ENCODE data around the gene CRP. TPM values are rescaled to one million over a fixed set of nuclear protein-coding genes. Genes with fewer than 3 reads are reported as not detected.

The CRP gene
- total RNA-seq, 1 donor, result 0.42 TPM

DNA sequence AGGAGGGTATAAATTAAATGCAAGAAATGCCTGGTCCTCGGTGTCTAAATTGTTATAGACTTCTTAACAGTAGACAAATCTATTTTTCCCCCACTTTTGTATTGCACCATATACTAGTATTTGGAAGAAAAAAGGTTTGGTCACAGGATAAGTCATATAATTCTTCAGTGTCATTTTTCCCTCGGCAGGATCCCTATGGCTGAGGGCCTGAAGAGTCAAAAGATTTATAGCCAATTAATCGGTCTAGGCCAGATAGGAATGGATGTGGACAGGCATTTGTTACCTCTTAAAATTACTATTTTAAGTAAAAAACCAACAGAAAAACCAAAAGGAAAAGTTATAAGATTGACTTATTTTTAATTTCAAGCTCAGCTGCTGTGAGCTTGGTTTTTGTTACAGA is 45.6 kb downstream of the CRP start:
- no peaks in the 10 kb centered on the region for H3K4me1 ChIP-seq (ENCODE audit: insufficient read depth, low read length)
- H3K4me3 ChIP-seq (ENCODE audit: low read length), result no peak overlapping the region
- H3K27me3 ChIP-seq (ENCODE audit: insufficient read depth, low read length), result no peaks in the 10 kb centered on the region
- peaks cover 6% of the 10 kb centered on the region for H3K9me3 ChIP-seq (ENCODE audit: low read depth, low read length)

DNA sequence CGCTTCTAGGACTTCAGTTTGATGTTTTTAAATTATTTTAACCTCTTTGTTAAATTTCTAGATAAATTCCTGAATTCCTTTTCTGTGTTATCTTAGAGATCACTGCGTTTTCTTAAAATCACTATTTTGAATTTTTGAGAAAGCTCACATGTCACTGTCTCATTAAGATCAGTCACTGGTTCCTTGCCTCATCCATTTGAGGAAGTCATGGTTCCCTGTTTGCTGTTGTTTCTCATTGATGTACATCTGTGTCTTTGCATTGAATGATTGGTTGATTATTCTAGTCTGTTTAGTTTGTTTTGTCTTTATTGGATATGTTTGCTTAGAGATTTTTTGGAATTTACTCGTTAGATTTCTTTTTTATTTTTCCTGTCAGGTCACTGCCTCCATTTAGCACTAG is 50.1 kb downstream of the CRP start:
- Histone ChIP-seq H3K4me3 (ENCODE audit: low read length) (no peak overlapping the region), H3K27me3 (ENCODE audit: insufficient read depth, low read length) (no peaks in the 10 kb centered on the region), H3K9me3 (ENCODE audit: low read depth, low read length) (peaks cover 21% of the 10 kb centered on the region), H3K4me1 (ENCODE audit: insufficient read depth, low read length) (peaks cover 6% of the 10 kb centered on the region)

DNA sequence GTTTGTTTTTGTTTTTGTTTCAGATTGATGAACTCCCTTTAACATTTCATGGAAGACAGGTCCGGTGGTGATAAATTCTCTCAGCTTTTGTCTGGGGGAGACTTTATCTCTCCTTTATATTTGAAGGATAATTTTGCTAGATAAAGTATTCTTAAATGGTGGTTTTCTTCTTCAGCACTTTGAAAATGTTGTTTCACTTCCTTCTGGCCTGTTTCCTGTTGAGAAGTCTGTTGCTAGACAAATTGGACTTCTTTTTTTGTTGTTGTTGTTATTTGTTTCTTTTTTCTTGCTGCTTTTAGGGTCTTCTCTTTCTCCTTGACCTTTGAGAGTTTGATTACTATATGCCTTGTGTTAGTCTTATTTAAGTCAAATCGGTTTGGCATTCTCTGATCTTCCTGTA is 50.8 kb downstream of the CRP start:
- Histone ChIP-seq H3K4me3 (ENCODE audit: low read length) (no peak overlapping the region), H3K9me3 (ENCODE audit: low read depth, low read length) (peaks cover 21% of the 10 kb centered on the region), H3K27me3 (ENCODE audit: insufficient read depth, low read length) (no peaks in the 10 kb centered on the region), H3K4me1 (ENCODE audit: insufficient read depth, low read length) (peaks cover 6% of the 10 kb centered on the region)

Other genes starting within 250 kb of the CRP start
- not detected for gene OR10J5, start 178.6 kb downstream of the CRP start, total RNA-seq
- gene APCS, start 126.8 kb downstream of the CRP start, total RNA-seq, result not detected
- 6.3 TPM for gene DUSP23, start 66.4 kb upstream of the CRP start, total RNA-seq
- 15.2 TPM for gene FCRL6, start 87.8 kb upstream of the CRP start, total RNA-seq
- 0.84 TPM for gene SLAMF8, start 112.3 kb upstream of the CRP start, total RNA-seq
- gene VSIG8, start 148.1 kb upstream of the CRP start, total RNA-seq, result 0.10 TPM
- 2.4 TPM for gene CFAP45, start 185.6 kb upstream of the CRP start, total RNA-seq
- 397 TPM for gene TAGLN2, start 210.9 kb upstream of the CRP start, total RNA-seq
- gene IGSF9, start 231.0 kb upstream of the CRP start, total RNA-seq, result not detected
- gene SLAMF9, start 239.6 kb upstream of the CRP start, total RNA-seq, result 0.63 TPM